ENCODE results near the gene TRAF3IP3. TPM values are rescaled to one million over a fixed set of nuclear protein-coding genes. Genes with fewer than 3 reads are reported as not detected.

Gene TRAF3IP3
- total RNA-seq, 1 donor from 2014 or later = 0.80 TPM

DNA sequence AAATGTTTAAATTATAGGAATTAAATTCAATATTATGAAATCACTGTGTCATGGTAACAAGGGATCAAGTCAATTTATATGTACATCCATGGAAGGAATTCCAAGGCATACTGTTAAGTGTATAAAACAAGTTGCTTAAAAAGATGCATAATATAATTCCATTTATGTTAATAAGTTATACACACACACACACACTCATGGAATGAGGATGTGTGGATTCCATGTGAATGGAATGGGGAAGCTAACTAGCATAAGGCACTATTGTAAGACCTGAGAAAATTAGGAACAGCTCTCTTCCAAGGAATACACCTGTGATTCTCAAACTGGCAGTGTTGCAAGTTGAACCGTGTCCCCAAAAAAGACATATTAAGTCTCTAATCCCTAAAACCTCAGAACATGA lies 17.6 kb upstream of the TRAF3IP3 start:
- no peak for ATAC-seq

DNA sequence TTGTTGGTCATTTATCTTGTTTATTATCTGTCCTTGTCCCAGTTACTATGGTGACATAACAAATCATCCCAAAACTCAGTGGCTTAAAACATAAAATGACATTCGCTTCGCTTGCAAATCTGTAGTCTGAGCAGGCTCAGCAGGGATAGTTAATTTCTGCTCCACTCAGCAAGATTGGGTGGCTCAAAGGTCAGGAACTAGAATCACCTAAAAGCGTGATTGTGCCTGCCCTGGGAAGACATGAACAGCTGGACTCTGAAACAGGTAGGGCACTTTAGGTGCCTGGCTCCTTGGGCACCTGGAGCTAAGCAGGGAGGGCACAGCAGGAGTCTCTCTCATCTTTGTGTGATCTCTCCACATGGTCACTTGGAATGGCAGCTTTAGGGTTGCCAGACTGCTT lies 14.7 kb upstream of the TRAF3IP3 start:
- ATAC-seq = no peak

DNA sequence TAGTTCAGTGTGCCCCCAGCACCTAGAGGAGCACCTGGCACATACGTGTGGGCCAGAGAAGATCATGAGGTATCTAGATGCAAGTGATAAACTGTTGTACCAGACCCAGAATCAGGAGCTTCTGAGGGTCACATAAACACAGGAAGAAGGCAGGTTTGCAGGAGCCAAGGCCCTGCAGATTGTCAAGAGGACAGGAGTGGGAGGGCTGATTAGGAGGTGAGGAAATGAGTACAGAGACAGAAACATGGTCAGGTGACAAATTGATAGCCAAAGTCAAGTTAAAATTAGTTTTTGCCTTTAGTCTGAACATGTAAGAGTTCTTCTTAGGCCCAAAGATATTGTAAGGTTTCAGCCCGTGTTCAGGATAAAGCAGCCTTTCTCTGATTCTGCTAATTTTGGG lies 14.0 kb upstream of the TRAF3IP3 start:
- ATAC-seq = no peak

DNA sequence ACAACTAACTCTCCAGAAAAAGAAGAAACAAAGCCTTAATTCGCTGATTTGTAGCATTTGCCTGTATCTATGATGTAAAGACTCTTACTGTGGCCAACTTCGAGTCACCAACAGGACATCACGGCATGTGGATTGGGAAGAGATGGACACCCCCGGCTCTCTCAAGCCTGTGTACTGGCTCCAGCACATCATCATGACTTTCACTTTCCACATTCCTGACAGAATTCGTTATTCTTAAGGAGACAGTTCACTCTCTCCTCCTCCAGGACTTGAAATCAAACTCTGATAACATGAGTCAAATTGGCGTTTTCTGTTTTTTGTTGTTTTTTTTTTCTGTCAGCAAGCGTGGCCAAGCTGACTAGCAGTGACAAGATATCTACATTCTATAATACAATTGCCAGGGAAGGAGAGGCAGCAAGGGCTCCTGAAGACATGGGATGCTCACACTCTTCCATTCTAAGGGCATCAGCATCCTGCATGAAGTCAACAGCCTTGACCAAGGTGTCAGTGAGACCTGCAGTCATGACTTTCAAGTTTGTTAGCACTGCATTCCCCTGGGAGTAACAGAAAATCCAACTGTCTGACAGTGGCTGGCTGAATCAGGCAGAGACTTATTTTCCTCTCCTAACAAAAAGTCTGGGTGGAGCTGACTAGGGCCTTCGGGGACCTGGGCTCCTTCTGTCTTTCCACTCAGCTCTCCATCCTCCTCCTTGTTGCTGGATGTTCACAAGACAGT lies 13.3 kb upstream of the TRAF3IP3 start:
- no peak for ATAC-seq

DNA sequence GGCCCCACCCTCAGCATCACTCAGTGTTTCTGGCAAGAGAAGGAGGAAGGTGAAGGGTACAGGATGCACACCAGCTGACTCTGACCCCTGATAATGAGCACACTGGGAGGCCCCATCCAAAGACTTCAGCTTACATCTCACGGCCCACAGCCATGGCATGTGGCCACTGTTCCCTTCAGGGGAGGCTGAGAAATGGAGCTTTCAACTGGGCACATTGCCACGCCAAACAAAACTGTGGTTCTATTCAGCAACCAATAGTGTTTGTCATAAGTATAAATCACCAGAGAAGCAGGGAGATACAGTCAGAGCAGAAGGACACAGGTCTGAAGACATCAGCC lies 12.7 kb upstream of the TRAF3IP3 start:
- no peak for ATAC-seq

DNA sequence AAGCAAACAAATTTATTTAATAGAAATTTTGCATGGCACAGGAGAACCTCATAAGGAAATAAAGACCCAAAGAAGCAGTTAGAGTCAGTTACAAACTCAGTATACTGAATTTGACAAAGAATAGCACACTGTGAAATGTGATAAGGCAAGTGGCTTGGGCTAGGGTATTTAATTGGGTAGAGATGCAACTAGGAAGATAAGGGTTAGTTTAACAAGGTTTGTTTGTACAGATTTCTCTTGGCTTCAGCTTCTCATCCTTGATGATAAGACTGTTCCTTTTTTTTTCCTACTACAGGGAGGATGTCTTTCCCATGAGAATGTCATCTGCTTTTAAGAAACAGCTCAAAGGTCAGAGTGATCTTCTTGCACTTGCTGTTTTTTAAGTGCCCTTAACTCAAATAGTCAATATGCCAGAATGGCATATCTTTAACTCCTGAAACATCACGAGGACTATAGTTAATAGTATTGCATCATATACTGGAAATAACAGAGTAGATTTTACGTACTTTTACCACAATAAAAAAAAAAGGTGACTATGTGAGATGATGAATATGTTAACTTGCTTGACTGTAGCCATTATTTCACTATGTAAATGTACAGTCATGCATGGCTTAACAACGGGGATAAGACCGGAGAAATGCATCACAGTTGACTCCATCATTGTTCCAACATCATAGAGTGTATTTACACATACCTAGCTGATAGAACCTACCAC lies 9.2 kb upstream of the TRAF3IP3 start:
- peak; percentile 6 for ATAC-seq

DNA sequence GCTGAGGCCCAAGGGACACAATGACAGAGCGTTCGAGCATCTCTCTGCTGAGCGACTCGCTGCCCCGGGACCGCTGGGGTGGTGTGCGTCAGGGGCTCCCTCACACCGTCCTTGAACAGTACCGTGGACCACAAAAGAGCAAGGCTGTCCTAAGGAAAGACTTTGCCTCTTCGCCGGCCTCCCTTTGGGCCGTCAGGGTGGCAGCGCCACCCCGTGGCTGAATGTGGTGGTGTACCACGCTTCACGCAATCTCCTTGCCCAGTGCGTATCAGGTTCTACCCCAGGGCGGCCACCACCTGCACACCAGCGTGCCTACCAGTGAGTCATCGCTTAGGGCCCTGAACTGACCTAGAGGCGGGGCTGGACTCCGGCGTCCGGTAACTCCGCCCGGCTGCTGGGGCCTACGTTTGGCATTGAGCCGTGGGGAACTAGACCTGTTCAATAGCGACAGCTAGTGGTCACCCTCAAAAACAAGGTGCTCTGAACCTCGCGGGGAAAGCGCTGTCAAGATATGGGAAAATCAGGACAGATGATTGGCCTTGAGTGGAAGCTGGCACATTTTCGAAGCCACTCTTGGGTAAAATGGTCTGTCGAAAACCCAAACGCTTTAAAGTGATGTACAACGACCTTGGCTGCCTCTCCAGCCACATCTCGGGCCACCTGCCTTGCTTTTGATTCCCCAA lies 8.1 kb upstream of the TRAF3IP3 start:
- ATAC-seq = peak; percentile 100

DNA sequence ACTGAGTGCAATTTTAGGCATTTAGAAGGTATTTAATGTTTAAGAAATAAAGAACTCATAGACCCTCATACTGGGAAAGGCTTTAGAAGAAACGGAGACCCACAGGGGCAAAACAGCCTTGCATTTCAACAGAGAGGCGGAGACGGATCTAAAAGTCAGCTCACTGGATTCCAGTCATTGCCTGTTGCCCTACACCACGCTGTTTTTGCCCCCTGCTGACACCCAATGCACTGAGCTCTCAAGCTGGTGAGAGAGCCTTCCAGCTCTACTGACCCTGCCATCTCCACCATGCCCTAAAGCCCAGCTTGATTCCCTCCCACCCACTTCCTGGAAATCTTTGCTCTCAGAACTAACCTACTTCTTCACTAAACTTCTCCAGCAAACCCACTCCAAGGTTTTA lies 7.2 kb upstream of the TRAF3IP3 start:
- ATAC-seq = no peak

DNA sequence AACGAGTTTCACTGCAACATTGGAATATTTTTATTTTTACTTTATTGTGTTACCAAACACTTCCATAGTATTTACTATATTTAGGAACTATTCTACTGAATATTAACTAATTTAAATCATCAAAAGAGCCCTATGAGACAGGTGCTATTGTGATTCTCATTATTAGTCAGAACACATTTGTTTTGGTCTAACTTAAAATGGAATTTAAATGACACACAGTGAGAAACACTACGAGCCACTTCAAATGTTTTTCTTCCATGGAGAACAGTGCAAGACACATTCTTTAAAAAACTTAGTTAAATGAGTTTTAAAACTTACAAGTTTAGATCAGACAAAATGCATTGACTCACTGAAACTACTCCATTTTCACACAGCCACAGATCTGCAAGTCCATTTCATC lies 6.6 kb upstream of the TRAF3IP3 start:
- ATAC-seq = no peak

DNA sequence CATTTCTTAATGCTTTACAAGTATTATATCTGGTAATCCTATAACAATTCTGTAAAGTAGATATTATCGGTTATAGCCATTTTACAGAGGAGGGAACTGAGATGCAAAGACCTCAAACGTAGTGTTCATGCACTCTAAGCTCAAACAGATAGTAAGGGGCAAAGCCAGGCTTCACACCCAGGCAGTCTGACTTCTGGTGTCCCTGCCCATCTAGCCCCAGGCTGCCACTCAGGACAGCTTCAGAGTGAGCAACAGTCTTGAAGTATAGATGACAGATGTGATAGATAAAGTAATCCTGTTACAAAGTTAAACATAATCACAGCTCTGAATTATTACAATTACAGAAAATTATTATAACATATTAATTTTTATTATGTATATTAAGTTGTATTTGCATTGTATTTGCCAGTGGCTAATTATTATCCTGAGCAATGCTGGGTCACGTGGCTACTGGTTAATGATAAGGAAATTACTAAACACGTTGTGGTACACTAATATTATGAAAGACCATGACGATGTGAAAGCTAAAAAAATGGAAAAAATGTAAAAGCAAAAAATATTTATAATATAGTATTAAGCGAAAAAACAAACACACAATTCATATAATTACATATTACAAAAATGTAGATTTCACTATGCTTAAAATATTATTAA lies 6.1 kb upstream of the TRAF3IP3 start:
- no peak for ATAC-seq

DNA sequence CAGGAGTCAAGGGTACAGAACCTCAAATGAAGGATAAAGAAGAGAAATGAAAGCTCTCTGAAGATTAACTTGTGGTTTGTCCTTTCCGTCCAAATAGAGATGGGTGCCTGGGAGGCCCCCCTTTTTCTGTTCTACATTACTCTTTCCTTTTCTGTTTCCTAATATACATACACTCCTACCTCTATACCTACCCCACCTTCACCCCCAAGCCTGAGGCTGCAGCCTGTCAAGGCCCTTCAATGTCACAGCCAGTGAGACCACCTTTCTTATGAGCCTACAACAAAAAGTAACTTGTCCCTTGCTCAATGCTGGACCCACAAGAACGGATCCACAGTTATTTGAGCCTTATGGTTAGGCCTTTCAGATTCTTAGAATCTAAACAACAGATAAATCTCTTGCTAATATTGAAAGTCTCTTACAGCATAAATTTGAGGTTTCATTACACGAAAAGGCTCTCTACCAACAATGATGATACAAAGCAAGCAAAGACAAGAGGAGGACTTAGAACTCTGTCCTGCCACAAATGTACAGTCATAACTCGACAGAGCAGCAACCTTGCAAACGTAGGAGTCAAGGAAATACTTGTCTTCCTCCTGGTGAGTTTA lies 4.1 kb upstream of the TRAF3IP3 start:
- no peak for ATAC-seq

DNA sequence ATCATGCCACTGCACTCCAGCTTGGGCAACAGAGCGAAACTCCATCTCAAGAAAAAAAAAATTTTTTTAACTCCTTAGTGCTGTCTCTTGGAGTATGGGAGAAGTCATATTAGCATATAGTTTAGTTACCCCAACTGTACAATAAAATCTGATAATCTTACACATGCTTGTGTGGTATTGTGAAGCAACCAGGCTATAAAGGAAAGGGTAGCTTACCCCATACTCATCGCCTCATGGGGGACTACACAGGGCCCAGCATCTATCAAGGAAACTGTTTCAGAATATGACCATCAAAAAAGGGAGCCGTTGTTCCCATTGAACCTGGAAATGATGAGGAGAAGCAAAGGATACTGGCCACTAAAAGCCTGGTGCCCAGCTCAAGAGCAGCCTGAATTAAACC lies 3.0 kb upstream of the TRAF3IP3 start:
- ATAC-seq = no peak

DNA sequence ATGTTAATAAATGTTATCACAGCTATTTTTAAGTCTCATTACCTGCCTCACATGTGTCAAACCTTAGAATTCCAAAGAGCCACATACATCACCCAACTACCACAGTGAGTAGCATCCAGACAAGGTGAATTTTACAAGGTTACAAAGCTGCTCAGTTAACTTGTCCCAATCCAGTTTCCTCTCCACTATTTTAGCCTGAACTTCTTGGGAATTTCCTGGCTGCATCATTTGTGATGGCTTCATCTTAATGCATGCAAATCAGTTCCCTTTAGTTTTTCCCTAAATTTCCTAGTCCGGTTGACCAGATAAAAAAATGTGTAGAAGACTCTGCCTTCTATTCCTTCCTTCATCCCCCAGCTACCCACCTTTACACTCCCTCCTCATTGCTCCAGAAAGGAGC lies 597 bp upstream of the TRAF3IP3 start:
- no peak for ATAC-seq

DNA sequence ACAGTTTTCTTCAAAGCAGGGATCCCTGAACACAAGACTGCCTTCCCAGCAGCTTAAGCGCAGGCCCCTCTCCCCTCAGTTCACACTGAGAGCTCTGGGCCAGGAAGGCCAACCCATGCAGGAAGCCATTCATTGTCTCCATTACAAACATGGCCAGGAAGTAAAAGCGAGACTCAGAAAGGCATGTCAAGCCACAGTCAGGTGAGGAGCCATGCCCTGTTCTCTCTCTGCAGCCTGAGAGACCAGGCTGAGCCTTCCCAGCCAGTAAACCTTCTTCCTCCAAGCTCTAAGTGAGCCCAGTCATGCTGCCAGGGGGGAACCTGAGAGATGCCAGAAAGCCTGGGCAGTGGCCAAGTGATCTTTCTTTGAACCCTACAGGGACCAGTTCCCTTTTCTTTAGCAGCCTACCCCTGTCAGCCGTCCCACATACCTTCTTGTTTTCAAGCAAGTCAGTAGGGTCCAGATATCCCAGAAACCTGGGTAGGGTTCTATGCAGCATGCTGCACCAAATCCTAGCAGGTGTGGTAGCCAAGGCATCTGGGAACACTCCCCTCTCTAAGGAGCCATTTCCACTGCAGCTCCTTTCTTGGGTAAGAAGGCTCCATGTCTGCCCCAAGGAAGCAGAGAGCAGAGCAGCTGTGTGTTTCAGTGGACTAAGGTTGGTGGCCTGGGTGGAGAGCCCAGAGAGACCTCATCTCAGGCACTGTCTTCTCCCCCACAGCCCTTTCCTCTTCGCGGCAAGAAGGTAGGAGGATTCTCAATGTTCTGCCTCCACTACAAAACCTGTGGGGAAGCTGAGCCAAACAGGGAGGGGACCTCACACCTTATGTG lies 977 bp downstream of the TRAF3IP3 start:
- ATAC-seq = peak; percentile 30

DNA sequence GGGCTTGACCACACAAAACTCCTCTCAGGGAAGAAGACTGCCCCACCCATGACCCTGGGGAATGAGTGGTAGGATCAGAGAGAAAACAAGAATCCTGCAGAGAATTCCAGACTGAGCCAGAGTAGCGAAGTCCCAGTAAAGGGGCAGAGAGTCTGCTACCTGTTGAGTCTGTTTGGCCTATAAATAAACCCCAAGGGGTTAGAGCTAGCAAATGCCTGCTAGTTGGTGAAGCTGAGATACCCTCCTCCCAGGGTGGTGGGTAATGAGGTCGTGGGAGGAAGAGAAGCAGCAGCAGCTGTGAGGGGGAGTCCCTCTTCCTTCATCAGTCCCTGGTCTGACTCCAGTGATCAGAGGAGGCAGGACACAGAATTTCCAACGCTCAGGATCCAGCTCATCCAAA lies 2.5 kb downstream of the TRAF3IP3 start:
- ATAC-seq = no peak

DNA sequence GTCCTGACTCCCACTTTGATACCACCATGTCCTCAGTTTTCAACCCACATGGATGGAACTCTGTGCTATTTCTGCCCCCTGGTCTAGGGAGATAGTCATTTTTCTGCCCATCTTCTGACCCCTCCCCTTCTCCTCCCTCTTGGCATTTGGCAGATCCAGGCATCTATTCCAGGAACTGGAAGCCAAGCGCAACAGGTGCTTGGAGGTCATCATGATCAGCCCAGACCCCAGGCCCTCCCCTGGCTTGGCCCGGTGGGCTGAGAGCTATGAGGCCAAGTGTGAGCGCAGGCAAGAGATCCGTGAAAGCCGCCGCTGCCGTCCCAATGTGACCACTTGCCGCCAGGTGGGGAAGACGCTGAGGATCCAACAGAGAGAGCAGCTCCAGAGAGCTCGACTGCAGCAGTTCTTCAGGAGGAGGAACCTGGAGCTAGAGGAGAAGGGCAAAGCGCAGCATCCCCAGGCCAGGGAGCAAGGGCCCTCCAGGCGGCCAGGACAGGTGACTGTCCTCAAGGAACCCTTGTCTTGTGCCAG lies 4.0 kb downstream of the TRAF3IP3 start:
- ATAC-seq = no peak

DNA sequence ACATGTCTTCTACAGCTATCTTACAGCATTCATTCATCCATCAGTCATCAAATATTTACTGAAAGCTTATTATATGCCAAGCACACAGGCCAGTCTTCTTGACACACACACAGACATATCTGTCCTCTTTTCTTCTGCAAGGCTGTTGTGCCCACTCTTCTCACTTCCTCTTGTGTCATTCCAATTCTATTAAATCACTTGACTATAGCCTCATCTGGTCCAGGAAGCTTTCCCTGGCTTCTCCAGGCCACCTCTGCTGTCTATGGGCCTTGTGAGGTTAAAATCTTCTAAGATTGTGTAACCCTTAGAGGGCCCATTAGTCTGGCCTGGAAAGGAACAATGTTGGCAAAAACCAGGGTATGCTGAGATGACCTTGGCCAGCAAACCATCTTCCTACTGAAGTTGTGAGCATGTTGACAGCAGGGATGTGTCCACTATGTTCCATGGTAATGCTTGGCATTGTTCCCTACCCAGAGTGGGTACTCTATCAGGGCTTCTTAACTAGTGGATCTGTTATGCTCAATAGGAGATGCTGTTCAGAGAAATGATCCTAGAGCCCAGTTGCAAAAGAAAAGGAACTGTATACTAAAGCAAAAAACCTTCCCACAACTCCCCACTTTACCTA lies 5.3 kb downstream of the TRAF3IP3 start:
- ATAC-seq = no peak

DNA sequence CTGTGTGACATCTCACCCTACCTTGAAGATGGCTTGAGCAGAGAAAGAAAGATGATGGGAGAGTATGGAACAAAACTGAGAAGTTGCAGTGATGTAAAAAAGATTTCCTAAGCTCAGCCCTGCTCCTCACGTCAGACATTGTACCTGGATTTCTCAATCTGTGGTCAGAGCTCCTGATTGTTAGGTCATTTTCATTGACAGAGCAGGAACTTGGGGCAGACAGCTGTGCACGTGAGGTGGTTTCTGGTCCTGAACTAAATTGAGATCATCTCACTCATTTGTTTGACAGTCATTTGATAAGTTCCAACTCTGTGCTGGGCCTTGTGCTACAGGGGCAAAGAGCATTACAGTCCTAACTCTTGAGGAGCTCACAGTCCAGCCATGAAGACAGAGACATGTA lies 10.2 kb downstream of the TRAF3IP3 start:
- ATAC-seq = no peak

DNA sequence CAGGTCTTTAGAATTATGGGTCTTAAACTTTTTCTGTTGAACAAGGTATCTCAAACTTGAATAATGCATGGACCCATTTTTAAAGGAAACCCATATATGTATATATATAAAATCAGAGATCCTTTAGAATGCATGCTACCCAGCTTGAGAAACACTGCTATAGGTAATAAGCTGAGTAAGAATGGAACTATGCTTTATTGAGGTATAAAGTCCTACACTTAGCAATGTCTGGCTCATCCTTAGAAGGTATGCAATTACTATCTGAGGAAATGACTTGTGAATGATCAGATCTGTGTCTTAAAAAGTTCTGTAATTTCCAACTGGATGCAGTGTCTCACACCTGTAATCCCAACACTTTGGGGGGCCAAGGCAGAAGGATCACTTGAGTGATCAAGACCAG lies 11.2 kb downstream of the TRAF3IP3 start:
- ATAC-seq = no peak

DNA sequence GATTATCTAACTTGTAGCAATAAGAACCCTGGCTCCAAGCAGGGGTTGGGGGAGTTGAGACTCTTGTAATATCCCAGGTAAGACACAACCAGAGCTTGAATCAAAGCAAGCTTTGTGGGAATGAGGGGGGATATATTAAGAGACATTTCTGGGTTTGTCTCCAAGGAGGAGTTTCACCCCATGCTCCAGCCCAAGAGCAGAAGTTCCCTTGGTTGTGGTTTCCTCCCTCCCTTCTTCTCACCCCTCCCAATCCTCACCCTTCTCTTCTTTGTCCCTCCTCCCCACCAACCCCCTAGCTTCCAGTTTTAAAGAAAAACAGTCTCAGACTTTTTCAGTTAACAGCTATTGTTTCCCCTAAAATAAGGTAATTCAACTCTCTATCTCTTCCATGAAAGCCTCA lies 11.9 kb downstream of the TRAF3IP3 start:
- ATAC-seq = no peak

DNA sequence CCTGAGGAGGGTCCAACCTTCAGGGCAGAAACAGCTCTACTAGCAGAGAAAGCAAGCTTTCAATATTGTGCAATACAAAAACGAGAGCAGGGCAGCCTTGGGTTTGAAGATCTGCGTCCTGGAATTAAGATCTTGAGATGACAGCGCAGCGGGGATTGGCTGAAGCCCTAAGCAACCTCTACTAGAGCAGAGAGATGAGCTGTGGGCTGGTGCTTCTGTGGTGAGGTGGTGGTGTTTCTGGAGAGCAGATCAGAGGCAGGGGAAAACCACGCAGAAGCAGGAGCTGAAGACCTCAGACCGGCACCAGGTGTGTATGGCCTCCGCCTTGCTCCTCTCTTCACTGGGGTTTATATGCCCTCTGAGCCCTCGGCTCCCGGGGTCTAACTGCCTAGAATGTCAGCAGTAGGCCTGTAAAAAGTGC lies 12.5 kb downstream of the TRAF3IP3 start:
- ATAC-seq = peak; percentile 47
